ENCODE results near the gene SF3B6. TPM values are rescaled to one million over a fixed set of nuclear protein-coding genes. Genes with fewer than 3 reads are reported as not detected.

Gene SF3B6
- total and polyA plus RNA-seq, 9 donors: 80.5 to 131 (median 90.6) TPM

DNA sequence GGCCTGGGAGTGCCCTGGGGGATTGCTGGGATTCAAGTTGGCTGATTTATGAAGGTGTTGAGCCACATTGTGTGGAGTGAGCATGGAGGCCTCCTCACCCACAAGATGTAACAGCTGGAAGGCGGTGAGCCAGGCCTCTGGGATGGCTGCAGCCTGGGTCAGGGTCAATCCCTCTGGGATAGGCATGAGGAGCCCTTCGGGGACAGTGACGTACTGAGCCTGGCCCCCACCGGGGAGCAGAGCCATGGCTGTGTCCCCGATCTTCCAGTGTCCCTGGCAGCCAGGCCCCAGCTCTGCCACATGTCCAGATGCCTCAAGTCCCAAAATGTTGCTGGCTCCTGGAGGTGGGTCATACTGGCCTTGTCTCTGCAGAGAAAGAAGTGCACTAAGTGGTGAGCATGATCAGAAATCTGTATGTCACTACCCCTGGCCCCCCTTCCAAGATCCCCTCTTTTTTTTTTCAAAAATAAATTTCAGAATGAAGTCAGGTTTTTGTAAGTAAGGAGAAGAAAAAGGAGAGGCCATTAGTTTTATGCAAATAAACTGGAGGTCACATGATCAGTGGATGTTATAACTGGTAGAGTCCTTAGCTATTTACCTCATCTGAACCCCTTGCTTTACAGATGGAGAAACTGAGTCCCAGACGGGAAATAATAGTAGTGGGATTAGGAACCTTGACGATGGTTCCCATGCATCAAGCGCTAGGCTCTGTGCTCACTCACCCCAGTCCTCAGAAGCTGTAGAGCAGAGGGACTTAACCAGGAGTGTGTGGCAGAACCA, 6.9 kb upstream of the SF3B6 start:
- Histone ChIP-seq H3K4me3 (ENCODE audit: low read length) (peak overlapping the region; percentile 61), H3K4me1 (ENCODE audit: control insufficient read depth, insufficient read depth, low read length) (peaks cover 31% of the 10 kb centered on the region), H3K36me3 (ENCODE audit: control insufficient read depth, insufficient read depth, low read length) (peaks cover 35% of the 10 kb centered on the region), H3K9me3 (replicated peaks; ENCODE audit: control insufficient read depth, low read depth, low read length) (no peaks in the 10 kb centered on the region), H3K27me3 (ENCODE audit: control insufficient read depth, insufficient read depth, low read length) (no peaks in the 10 kb centered on the region), H3K27ac (ENCODE audit: low read length) (peak overlapping the region; percentile 94)
- 91% methylated on average over 5 of the region's 8 CpGs for WGBS (ENCODE audit: insufficient coverage)
- DNase-seq: no peak

DNA sequence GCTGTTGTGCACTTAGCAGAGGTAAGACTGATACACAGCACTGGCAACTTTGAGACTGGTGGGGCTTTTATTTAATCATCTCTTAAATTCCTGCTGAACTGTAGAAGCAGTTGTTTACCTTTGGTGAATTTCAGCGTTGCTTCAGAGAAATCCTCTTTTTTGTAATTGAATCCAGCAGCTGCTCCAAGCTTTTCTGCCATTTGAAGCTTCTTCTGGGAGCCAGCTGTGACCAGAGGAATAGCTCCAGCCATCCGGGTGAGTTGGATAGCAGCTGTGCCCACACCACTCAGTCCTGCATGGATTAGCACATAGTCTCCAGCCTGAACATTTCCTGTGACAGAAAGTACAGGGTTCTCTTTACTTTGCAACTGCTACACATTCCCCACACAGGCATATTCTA, 4.6 kb upstream of the SF3B6 start:
- WGBS (ENCODE audit: insufficient coverage): 27% methylated on average over 2 of the region's 2 CpGs
- Histone ChIP-seq H3K4me1 (ENCODE audit: control insufficient read depth, insufficient read depth, low read length) (peaks cover 36% of the 10 kb centered on the region), H3K27me3 (ENCODE audit: control insufficient read depth, insufficient read depth, low read length) (no peaks in the 10 kb centered on the region), H3K27ac (ENCODE audit: low read length) (peak overlapping the region; percentile 85), H3K4me3 (ENCODE audit: low read length) (no peak overlapping the region), H3K36me3 (ENCODE audit: control insufficient read depth, insufficient read depth, low read length) (peaks cover 35% of the 10 kb centered on the region), H3K9me3 (replicated peaks; ENCODE audit: control insufficient read depth, low read depth, low read length) (no peaks in the 10 kb centered on the region)
- DNase-seq: peak; percentile 77

DNA sequence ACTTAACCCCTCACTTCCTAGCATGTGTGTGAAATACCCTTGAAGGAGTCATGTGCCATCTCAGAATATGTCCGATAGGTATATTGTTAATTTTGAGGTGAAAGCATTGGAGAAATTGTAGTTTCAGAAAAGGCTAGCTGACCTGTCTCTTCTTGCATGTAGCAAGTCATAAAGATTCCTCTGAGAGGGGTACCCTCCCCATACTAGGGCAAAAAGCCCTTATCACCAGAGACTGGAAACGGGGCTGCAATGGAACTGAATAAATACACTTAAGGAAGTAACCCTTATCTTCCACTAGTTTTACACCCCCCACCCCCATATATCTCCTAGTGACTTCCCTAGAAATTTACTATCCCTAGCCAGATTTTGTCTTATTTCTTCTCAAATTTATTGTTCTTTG, 1.8 kb upstream of the SF3B6 start:
- Histone ChIP-seq H3K36me3 (ENCODE audit: control insufficient read depth, insufficient read depth, low read length) (peaks cover 39% of the 10 kb centered on the region), H3K27ac (ENCODE audit: low read length) (no peak overlapping the region), H3K4me1 (ENCODE audit: control insufficient read depth, insufficient read depth, low read length) (peaks cover 26% of the 10 kb centered on the region), H3K27me3 (ENCODE audit: control insufficient read depth, insufficient read depth, low read length) (no peaks in the 10 kb centered on the region), H3K4me3 (ENCODE audit: low read length) (no peak overlapping the region), H3K9me3 (replicated peaks; ENCODE audit: control insufficient read depth, low read depth, low read length) (no peaks in the 10 kb centered on the region)
- DNase-seq: no peak
- WGBS (ENCODE audit: insufficient coverage): no CpG with 5 or more reads among the region's 2 CpGs

DNA sequence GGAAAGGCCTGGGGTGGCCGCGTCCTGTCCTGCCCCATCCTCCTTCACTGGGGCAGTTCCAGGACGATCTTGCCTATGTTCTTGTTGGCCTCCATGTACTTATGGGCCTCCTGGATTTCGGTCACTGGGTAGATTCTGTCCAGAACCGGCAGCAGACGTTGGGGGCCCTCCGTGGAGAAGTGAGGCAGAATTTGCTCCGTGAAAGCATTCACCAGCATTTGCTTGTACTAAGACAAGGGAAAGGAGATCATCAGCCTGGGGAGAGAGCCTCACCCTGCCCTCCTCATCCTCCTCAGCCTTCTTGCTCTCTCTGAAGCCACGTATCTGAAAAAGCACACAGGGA, 1.4 kb upstream of the SF3B6 start:
- 11% methylated on average over 6 of the region's 9 CpGs for WGBS (ENCODE audit: insufficient coverage)
- DNase-seq: no peak
- H3K27me3 ChIP-seq (ENCODE audit: control insufficient read depth, insufficient read depth, low read length): no peaks in the 10 kb centered on the region
- no peaks in the 10 kb centered on the region for H3K9me3 ChIP-seq (replicated peaks; ENCODE audit: control insufficient read depth, low read depth, low read length)
- H3K27ac ChIP-seq (ENCODE audit: low read length): peak overlapping the region; percentile 94
- peaks cover 23% of the 10 kb centered on the region for H3K4me1 ChIP-seq (ENCODE audit: control insufficient read depth, insufficient read depth, low read length)
- peak overlapping the region; percentile 89 for H3K4me3 ChIP-seq (ENCODE audit: low read length)
- H3K36me3 ChIP-seq (ENCODE audit: control insufficient read depth, insufficient read depth, low read length): peaks cover 40% of the 10 kb centered on the region

DNA sequence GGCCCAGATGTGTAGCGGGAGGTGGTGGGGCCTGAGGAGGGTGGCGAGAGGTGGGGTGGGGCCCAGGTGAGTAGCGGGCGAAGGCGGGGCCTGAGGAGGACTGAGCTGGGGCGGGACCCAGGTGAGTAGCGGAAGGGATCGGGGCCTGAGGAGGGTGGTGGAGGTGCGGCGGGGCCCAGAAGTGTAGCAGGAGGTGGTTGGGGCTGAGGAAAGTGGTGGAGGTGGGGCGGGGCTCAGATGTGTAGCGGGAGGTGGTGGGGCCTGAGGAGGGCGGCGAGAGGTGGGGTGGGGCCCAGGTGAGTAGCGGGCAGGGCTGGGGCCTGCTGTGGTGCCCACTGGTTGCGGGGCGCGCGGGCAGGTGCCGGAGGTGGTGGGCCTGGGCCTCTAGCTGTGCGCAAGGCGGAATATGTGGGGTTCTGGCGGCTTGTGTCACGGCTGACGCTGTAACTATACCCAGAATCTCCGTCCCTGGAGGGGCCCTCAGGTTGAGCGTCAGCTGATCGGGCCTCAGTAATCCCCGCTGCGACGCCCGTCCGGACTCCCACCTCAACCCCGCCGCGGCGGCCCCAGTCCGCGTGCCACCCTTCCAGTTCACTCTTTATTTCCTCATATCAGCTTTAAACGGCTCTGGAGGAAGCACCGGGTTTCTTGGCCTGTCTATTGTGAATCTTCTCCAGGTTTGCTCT, 866 bp upstream of the SF3B6 start:
- WGBS (ENCODE audit: insufficient coverage): 11% methylated on average over 36 of the region's 41 CpGs
- DNase-seq: peak; percentile 44
- Histone ChIP-seq H3K27ac (ENCODE audit: low read length) (peak overlapping the region; percentile 94), H3K4me3 (ENCODE audit: low read length) (peak overlapping the region; percentile 89), H3K4me1 (ENCODE audit: control insufficient read depth, insufficient read depth, low read length) (peaks cover 21% of the 10 kb centered on the region), H3K36me3 (ENCODE audit: control insufficient read depth, insufficient read depth, low read length) (peaks cover 39% of the 10 kb centered on the region), H3K9me3 (replicated peaks; ENCODE audit: control insufficient read depth, low read depth, low read length) (no peaks in the 10 kb centered on the region), H3K27me3 (ENCODE audit: control insufficient read depth, insufficient read depth, low read length) (no peaks in the 10 kb centered on the region)

DNA sequence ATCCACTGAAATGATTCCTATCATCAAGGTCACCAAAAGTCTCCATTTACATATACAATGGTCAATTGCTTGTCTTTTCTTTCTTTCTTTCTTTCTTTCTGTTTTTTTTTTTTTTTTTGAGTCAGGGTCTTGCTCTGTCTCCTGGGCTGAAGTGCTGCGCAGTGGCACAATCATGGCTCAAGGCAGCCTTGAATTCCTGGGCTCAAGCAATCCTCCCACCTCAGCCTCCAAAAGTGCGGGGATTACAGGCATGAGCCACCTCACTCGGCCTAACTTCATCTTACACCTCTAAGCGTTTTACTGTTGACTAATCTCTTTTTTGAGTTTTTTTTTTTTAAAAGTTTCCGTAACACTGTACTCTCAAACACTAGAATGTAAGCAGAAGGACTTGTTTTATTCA, 867 bp downstream of the SF3B6 start:
- Histone ChIP-seq H3K27me3 (ENCODE audit: control insufficient read depth, insufficient read depth, low read length) (no peaks in the 10 kb centered on the region), H3K27ac (ENCODE audit: low read length) (no peak overlapping the region), H3K36me3 (ENCODE audit: control insufficient read depth, insufficient read depth, low read length) (peaks cover 39% of the 10 kb centered on the region), H3K4me3 (ENCODE audit: low read length) (peak overlapping the region; percentile 89), H3K4me1 (ENCODE audit: control insufficient read depth, insufficient read depth, low read length) (peaks cover 12% of the 10 kb centered on the region), H3K9me3 (replicated peaks; ENCODE audit: control insufficient read depth, low read depth, low read length) (no peaks in the 10 kb centered on the region)
- no CpG with 5 or more reads among the region's 5 CpGs for WGBS (ENCODE audit: insufficient coverage)
- no peak for DNase-seq

DNA sequence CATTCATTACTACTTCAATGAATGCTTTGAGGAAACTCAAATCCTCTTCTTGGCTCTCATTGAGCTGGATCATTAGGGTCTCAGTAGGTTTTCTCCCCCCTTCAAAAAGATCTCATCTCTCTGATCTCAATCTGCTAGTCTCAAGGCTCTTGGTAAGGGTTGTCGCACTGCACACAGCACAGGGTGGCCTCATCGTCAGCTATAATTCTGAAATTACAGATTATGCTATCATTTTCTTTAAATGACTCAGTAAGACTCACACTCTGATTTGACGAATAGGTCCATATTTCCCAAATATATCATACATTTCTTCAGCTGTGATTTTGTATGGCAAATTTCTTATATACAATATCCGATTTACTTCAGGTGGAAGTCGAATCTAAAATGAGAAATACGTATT, 2.3 kb downstream of the SF3B6 start:
- peaks cover 10% of the 10 kb centered on the region for H3K4me1 ChIP-seq (ENCODE audit: control insufficient read depth, insufficient read depth, low read length)
- H3K36me3 ChIP-seq (ENCODE audit: control insufficient read depth, insufficient read depth, low read length): peaks cover 43% of the 10 kb centered on the region
- H3K4me3 ChIP-seq (ENCODE audit: low read length): no peak overlapping the region
- H3K9me3 ChIP-seq (replicated peaks; ENCODE audit: control insufficient read depth, low read depth, low read length): no peaks in the 10 kb centered on the region
- no peaks in the 10 kb centered on the region for H3K27me3 ChIP-seq (ENCODE audit: control insufficient read depth, insufficient read depth, low read length)
- no CpG with 5 or more reads among the region's 6 CpGs for WGBS (ENCODE audit: insufficient coverage)
- DNase-seq: no peak
- H3K27ac ChIP-seq (ENCODE audit: low read length): no peak overlapping the region

DNA sequence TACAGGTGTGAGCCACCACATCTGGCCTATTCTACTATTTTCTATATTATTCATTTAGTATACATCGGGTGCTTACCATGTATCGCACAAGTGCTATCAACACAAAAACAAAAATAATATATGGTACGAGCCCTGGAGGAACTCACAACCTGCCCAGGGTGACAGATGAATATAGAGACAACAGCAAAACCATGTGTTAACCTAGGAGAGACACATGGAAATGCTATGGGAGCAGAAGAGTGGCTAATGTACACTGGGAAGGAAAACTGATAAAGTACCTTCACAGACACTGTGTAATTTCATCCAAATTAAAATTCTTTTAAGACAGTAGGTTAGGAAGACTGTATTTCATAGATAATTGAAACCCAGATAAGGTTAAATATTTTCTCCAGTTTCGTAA, 3.9 kb downstream of the SF3B6 start:
- DNase-seq: no peak
- peaks cover 42% of the 10 kb centered on the region for H3K36me3 ChIP-seq (ENCODE audit: control insufficient read depth, insufficient read depth, low read length)
- H3K27me3 ChIP-seq (ENCODE audit: control insufficient read depth, insufficient read depth, low read length): no peaks in the 10 kb centered on the region
- H3K4me1 ChIP-seq (ENCODE audit: control insufficient read depth, insufficient read depth, low read length): peaks cover 8% of the 10 kb centered on the region
- 100% methylated on average over 1 of the region's 4 CpGs for WGBS (ENCODE audit: insufficient coverage)
- H3K4me3 ChIP-seq (ENCODE audit: low read length): no peak overlapping the region
- H3K9me3 ChIP-seq (replicated peaks; ENCODE audit: control insufficient read depth, low read depth, low read length): no peaks in the 10 kb centered on the region
- H3K27ac ChIP-seq (ENCODE audit: low read length): no peak overlapping the region

DNA sequence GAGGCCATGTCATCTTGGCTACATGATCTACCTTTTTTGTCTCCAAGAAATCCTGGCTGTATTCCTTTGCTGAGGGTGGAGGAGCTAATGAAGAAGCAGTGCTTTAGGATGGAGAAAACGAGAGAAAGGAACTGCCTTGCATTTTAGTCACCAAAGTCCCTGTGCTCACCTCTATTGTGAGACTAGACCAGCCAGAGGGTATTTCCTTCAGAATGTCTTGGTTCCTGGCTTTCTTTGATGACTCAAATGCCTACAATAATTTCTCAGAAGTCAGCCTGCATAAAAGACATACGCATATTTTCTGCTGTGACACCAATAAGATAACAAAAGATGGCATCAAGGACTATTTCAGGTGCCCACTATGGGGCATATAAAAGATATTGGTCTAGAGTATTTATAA, 10.8 kb downstream of the SF3B6 start:
- H3K36me3 ChIP-seq (ENCODE audit: control insufficient read depth, insufficient read depth, low read length): peaks cover 24% of the 10 kb centered on the region
- H3K4me3 ChIP-seq (ENCODE audit: low read length): no peak overlapping the region
- no peaks in the 10 kb centered on the region for H3K27me3 ChIP-seq (ENCODE audit: control insufficient read depth, insufficient read depth, low read length)
- WGBS (ENCODE audit: insufficient coverage): 57% methylated on average over 1 of the region's 2 CpGs
- DNase-seq: no peak
- no peaks in the 10 kb centered on the region for H3K9me3 ChIP-seq (replicated peaks; ENCODE audit: control insufficient read depth, low read depth, low read length)
- H3K27ac ChIP-seq (ENCODE audit: low read length): no peak overlapping the region
- H3K4me1 ChIP-seq (ENCODE audit: control insufficient read depth, insufficient read depth, low read length): no peaks in the 10 kb centered on the region

DNA sequence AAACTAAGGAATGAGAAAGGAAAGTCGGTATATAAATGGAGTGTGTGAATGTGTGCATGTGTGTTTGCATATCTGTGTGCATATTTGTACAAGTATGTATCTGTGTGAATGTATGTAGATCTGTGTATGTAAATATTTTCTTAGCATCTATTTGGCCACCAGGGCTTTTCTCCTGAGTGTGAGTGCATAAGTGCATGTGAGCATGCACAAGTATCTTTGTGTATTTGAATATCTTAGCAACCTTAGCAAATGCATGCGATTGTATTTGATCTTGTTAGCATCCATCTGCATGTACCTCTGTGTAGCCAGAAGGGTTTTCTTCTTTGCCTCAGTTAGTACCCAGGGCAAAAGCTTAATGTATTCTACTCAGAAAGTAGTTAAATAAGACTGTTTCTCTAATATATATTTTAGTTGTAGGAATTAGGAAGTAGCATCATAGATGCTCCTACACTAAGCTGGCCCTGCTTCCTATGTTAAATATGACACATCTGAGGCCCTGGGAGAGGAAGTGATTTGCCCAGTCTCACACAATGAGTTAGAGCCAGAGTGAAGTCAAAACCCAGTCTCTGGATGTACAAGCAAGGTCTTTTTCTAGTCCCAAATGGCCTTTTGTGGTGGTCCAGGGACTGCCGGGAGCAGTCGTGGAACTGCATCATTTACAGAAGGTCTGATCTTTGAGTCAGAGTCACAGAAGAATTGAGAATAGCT, 17.4 kb downstream of the SF3B6 start:
- Histone ChIP-seq H3K4me3 (ENCODE audit: low read length) (no peak overlapping the region), H3K9me3 (replicated peaks; ENCODE audit: control insufficient read depth, low read depth, low read length) (no peaks in the 10 kb centered on the region), H3K36me3 (ENCODE audit: control insufficient read depth, insufficient read depth, low read length) (no peaks in the 10 kb centered on the region), H3K27me3 (ENCODE audit: control insufficient read depth, insufficient read depth, low read length) (no peaks in the 10 kb centered on the region), H3K27ac (ENCODE audit: low read length) (no peak overlapping the region), H3K4me1 (ENCODE audit: control insufficient read depth, insufficient read depth, low read length) (no peaks in the 10 kb centered on the region)
- WGBS (ENCODE audit: insufficient coverage): 70% methylated on average over 3 of the region's 4 CpGs
- no peak for DNase-seq
